Left lung (tissue), 10 donors: ENCODE results near the gene CFAP90. TPM values are rescaled to one million over a fixed set of nuclear protein-coding genes. Genes with fewer than 3 reads are reported as not detected.

Source experiments
- ATAC-seq: fragments of 200-7000 bp; cut with Tn5 transposase; one replicate; pipeline ENCODE4 v1.9.1; 2020; ENCODE audit warnings: moderate library complexity
- DNase-seq, 4 donors: peaks; one replicate each; pipeline ENCODE4 v3.0.0-alpha.2; 2013 to 2020
- H3K27ac ChIP-seq, 2 donors: fragments of 200-600 bp; sonication (generic) in 1 of 2; one replicate each; pipeline versions ENCODE4 v1.5.0 to v1.8.0; 2020 to 2021
- H3K27me3 ChIP-seq, 2 donors: fragments of 200-600 bp; sonication (generic) in 1 of 2; one replicate each; pipeline versions ENCODE4 v1.5.0 to v1.8.0; 2020 to 2021
- H3K36me3 ChIP-seq, 2 donors: fragments of 200-600 bp; sonication (generic) in 1 of 2; one replicate each; pipeline versions ENCODE4 v1.5.0 to v1.8.0; 2020 to 2021
- H3K4me1 ChIP-seq, 2 donors: fragments of 200-600 bp; one replicate each; pipeline ENCODE4 v1.8.0; 2021
- H3K4me3 ChIP-seq, 2 donors: fragments of 200-600 bp; sonication (generic) in 1 of 2; one replicate each; pipeline versions ENCODE4 v1.5.0 to v1.8.0; 2020 to 2021; ENCODE audit warnings: mild to moderate bottlenecking in 1 of 2
- H3K9me3 ChIP-seq, 2 donors: fragments of 200-600 bp; sonication (generic) in 1 of 2; one replicate each; pipeline versions ENCODE4 v1.5.0 to v1.8.0; 2020 to 2021
- CTCF ChIP-seq, 2 donors: fragments of 200-600 bp; sonication (generic) in 1 of 2; IDR thresholded peaks; one replicate each; pipeline versions ENCODE4 v1.5.0 to v1.8.0; 2021; ENCODE audit warnings: antibody characterized with exemption in 2 of 2
- intact Hi-C, 2 donors: fragments of 100-400 bp; cut with DNase I; formaldehyde crosslinking; loops; one replicate each; pipeline versions ENCODE4 v1.11.2 to v1.14.2; 2022
- polyA plus RNA-seq, 6 donors: library from polyadenylated mRNA; unstranded; fragments of 120-200 nt; gene quantifications; one replicate each; pipeline ENCODE4 v1.2.1, GENCODE V29; 2013; ENCODE audit not compliant: insufficient read length in 6 of 6
- total RNA-seq, 2 donors: library from RNA; stranded (reverse); fragmentation: NEBNext Ultra II Directional; extraction: Animal tissue kit (Norgen Biotek cat#: 25700); gene quantifications; one replicate each; pipeline ENCODE4 v1.2.1, GENCODE V29; 2021
- donor health status: DM: no; HTN: yes; CAD: no.
- donor health status: DM: no; HTN: no; CAD: no.

Gene CFAP90
- total and polyA plus RNA-seq, 8 donors = 0.82 to 10.5 (median 5.9) TPM

GRCh38 chr5:7845557-7845956 lies 5.4 kb downstream of the CFAP90 start:
- no peaks in the 10 kb centered on the region for H3K36me3 ChIP-seq
- intact Hi-C loops = no loop called here
- no peak overlapping the region for H3K27ac ChIP-seq
- no peak overlapping the region for H3K4me3 ChIP-seq
- peaks cover 0 to 10% of the 10 kb centered on the region in 2 donors for H3K4me1 ChIP-seq
- no peak for TF ChIP-seq CTCF (IDR thresholded peaks at IDR 0.05)
- ATAC-seq (no peak), DNase-seq (no peak)
- H3K27me3 ChIP-seq = peaks cover 0 to 39% of the 10 kb centered on the region in 2 donors
- H3K9me3 ChIP-seq = no peaks in the 10 kb centered on the region

DNA sequence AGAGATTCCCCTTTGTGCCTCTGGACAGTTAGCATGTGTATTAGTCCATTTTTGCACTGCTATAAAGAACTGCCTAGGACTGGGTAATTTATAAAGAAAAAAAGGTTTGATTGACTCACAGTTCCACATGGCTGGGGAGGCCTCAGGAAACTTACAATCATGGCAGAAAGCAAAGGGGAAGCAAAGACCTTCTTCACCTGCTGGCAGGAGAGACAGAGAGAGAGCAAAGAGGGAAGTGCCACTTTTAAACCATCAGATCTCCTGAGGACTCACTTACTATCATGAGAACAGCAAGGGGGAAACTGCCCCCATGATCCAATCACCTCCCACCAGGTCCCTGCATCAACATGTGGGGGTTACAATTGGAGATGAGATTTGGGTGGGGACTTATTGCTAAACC lies 6.0 kb downstream of the CFAP90 start:
- Histone ChIP-seq H3K9me3 (no peaks in the 10 kb centered on the region), H3K27me3 (peaks cover 0 to 33% of the 10 kb centered on the region in 2 donors), H3K4me3 (no peak overlapping the region), H3K36me3 (no peaks in the 10 kb centered on the region), H3K27ac (no peak overlapping the region), H3K4me1 (peaks cover 0 to 5% of the 10 kb centered on the region in 2 donors)
- intact Hi-C loops = no loop called here
- no peak for TF ChIP-seq CTCF (IDR thresholded peaks at IDR 0.05)
- ATAC-seq (no peak), DNase-seq (no peak)

DNA sequence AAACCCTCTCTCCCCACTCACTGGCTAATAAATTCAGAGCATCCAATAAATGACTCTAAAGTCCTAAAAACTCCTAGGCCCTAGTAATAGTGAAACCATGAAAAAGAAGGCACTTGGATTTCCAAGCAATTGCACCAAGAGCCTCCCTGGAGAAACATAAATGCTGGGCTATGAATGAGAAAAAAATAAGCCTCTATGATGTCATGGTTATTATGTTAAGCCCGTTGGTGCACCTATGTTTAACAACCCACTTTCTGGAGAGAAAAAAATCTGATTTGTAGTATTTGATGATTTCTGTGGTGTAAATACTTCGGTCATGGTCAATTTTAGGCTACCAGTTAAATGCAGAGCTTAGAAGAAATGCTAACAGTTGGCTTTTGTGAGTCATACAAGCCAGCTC lies 8.4 kb downstream of the CFAP90 start:
- TF ChIP-seq CTCF (IDR thresholded peaks at IDR 0.05) = no peak
- no peaks in the 10 kb centered on the region for H3K9me3 ChIP-seq
- intact Hi-C loops = no loop called here

DNA sequence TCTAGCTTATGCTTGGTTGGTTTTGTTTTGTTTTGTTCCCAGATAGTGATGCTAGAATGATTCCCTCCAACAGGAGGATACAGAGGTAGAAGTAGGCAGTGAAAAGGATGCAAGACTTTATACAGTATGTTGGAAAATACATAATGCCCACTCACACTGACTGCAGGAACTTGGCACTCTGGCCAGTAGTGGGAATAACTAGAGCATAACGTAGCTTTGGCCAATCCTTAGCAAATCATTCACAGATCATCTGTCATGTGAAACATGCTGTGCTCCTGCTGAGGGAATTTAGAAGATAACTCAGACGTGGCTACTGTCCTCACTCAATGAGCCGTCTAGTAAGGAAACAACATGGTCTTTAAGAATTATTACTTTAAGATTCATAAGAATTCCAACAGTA lies 13.5 kb downstream of the CFAP90 start:
- Histone ChIP-seq H3K27ac (no peak overlapping the region), H3K4me1 (no peaks in the 10 kb centered on the region), H3K9me3 (no peaks in the 10 kb centered on the region), H3K36me3 (no peaks in the 10 kb centered on the region), H3K4me3 (no peak overlapping the region), H3K27me3 (no peaks in the 10 kb centered on the region)
- DNase-seq (no peak), ATAC-seq (no peak)
- no peak for TF ChIP-seq CTCF (IDR thresholded peaks at IDR 0.05)
- intact Hi-C loops = no loop called here

More for the DNA sequence above, 8.4 kb downstream of the CFAP90 start:
- ATAC-seq = no peak
- H3K4me3 ChIP-seq = no peak overlapping the region
- H3K27me3 ChIP-seq = peaks cover 0 to 9% of the 10 kb centered on the region in 2 donors
- no peaks in the 10 kb centered on the region for H3K4me1 ChIP-seq
- no peaks in the 10 kb centered on the region for H3K36me3 ChIP-seq
- DNase-seq = no peak
- no peak overlapping the region for H3K27ac ChIP-seq

DNA sequence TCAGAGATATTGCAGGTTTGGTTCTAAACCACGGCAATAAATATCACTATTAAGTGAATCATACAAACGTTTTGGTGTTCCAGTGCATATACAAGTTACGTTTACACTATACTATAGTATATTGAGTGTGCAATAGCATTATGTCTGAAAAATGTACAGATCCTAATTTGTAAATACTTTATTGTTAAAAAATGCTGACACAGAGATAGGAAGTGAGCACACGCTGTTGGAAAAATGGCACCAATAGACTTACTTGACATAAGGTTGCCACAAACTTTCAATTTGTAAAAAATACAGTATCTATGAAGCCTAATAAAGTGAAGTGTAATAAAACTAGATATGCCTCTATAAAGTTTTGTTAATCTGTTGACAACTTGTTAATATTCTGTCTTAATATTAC lies 16.0 kb downstream of the CFAP90 start:
- intact Hi-C loops = no loop called here
- Histone ChIP-seq H3K27ac (no peak overlapping the region), H3K9me3 (no peaks in the 10 kb centered on the region), H3K27me3 (no peaks in the 10 kb centered on the region), H3K4me1 (no peaks in the 10 kb centered on the region), H3K36me3 (no peaks in the 10 kb centered on the region), H3K4me3 (no peak overlapping the region)
- DNase-seq = no peak
- TF ChIP-seq CTCF (IDR thresholded peaks at IDR 0.05) = no peak
- ATAC-seq = no peak
